Uterus (tissue), 4 donors: Measurements from ENCODE around the gene PLCG2. TPM values are rescaled to one million over a fixed set of nuclear protein-coding genes. Genes with fewer than 3 reads are reported as not detected.
A peak's percentile ranks its signal among the peaks of the same experiment; 100 is the strongest.

Experiments
- DNase-seq, 2 donors: peaks; one replicate each; pipeline ENCODE4 v3.0.0-alpha.2; 2019 to 2020
- H3K27ac ChIP-seq, 2 donors: fragments of 200-600 bp; sonication (generic); 1 replicate in 1 of 2; 2 replicates in 1 of 2; pipeline ENCODE4 v1.5.1; 2016 to 2018
- H3K27me3 ChIP-seq, 2 donors: fragments of 200-600 bp; sonication (generic); one replicate each; pipeline ENCODE4 v1.5.1; 2018 to 2019; ENCODE audit warnings: control low read depth in 1 of 2
- H3K36me3 ChIP-seq, 2 donors: fragments of 200-600 bp; sonication (generic); one replicate each; pipeline ENCODE4 v1.5.1; 2019; ENCODE audit warnings: control low read depth in 1 of 2
- H3K4me1 ChIP-seq, 2 donors: fragments of 200-600 bp; sonication (generic); one replicate each; pipeline ENCODE4 v1.5.1; 2018 to 2019; ENCODE audit warnings: control low read depth in 1 of 2
- H3K4me3 ChIP-seq, 2 donors: fragments of 200-600 bp; sonication (generic); 1 replicate in 1 of 2; 2 replicates in 1 of 2; pipeline ENCODE4 v1.5.1; 2018 to 2019; ENCODE audit warnings: mild to moderate bottlenecking in 1 of 2
- H3K9me3 ChIP-seq, 2 donors: fragments of 200-600 bp; sonication (generic); one replicate each; pipeline ENCODE4 v1.5.1; 2019; ENCODE audit warnings: control low read depth in 1 of 2
- POLR2A ChIP-seq, 2 donors: fragments of 450-650 bp; IDR thresholded peaks; one replicate each; pipeline ENCODE4 v1.6.1; 2016; ENCODE audit warnings: antibody characterized with exemption in 2 of 2, mild to moderate bottlenecking in 1 of 2, moderate library complexity in 1 of 2
- intact Hi-C: fragments of 100-400 bp; cut with DNase I; formaldehyde crosslinking; loops from one replicate; pipeline ENCODE4 v1.15.1; 2023; ENCODE audit warnings: low total_unique reads
- total RNA-seq, 4 donors: library from RNA; depleted of rRNA in 3 of 4; stranded (reverse); fragments of >200 nt in 3 of 4; gene quantifications; one replicate each; pipeline versions ENCODE4 v1.1.0 to v1.2.4, GENCODE V29; 2014 to 2023
- TF ChIP-seq, protein P1 (sequence below), 4 experiments: fragments of 200-600 bp in 2 of 4; fragments of 450-650 bp in 2 of 4; sonication (generic) in 2 of 4; IDR thresholded peaks; one replicate each; pipeline ENCODE4 v1.5.1; 2016 to 2019; ENCODE audit warnings: antibody characterized with exemption in 4 of 4, mild to moderate bottlenecking in 2 of 4, moderate library complexity in 1 of 4
- donor health status: DM: yes; HTN: yes; CAD: no.

The PLCG2 gene
- total RNA-seq, 4 donors from 2014 or later: 11.2 to 39.4 (median 18.8) TPM

DNA sequence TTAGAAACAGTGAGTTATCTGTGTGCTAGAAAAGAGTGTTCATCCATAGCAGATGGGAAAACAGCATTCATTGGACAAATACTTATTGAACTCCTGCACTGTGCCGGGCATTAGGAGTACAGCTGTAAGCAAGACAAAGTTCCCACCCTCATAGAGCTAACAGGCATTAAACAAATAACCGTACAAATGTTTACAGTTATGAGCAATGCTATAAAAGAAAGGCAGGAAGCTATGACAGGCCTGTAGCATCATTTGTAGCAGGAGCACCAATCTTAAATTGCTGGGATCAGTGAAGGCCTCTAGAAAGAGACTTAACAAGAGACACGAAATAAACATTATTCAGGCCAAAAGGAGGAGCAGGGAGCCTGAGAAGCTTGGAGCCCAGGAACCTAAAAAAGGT lies 216.6 kb downstream of the PLCG2 start:
- Histone ChIP-seq H3K9me3 (no peaks in the 10 kb centered on the region), H3K27ac (no peak overlapping the region), H3K27me3 (no peaks in the 10 kb centered on the region), H3K4me3 (no peak overlapping the region), H3K4me1 (no peaks in the 10 kb centered on the region), H3K36me3 (no peaks in the 10 kb centered on the region)
- intact Hi-C loops: no loop called here
- TF ChIP-seq, protein P1, sequence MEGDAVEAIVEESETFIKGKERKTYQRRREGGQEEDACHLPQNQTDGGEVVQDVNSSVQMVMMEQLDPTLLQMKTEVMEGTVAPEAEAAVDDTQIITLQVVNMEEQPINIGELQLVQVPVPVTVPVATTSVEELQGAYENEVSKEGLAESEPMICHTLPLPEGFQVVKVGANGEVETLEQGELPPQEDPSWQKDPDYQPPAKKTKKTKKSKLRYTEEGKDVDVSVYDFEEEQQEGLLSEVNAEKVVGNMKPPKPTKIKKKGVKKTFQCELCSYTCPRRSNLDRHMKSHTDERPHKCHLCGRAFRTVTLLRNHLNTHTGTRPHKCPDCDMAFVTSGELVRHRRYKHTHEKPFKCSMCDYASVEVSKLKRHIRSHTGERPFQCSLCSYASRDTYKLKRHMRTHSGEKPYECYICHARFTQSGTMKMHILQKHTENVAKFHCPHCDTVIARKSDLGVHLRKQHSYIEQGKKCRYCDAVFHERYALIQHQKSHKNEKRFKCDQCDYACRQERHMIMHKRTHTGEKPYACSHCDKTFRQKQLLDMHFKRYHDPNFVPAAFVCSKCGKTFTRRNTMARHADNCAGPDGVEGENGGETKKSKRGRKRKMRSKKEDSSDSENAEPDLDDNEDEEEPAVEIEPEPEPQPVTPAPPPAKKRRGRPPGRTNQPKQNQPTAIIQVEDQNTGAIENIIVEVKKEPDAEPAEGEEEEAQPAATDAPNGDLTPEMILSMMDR (IDR thresholded peaks at IDR 0.05): no peak
- TF ChIP-seq POLR2A (IDR thresholded peaks at IDR 0.05): no peak
- DNase-seq: no peak

DNA sequence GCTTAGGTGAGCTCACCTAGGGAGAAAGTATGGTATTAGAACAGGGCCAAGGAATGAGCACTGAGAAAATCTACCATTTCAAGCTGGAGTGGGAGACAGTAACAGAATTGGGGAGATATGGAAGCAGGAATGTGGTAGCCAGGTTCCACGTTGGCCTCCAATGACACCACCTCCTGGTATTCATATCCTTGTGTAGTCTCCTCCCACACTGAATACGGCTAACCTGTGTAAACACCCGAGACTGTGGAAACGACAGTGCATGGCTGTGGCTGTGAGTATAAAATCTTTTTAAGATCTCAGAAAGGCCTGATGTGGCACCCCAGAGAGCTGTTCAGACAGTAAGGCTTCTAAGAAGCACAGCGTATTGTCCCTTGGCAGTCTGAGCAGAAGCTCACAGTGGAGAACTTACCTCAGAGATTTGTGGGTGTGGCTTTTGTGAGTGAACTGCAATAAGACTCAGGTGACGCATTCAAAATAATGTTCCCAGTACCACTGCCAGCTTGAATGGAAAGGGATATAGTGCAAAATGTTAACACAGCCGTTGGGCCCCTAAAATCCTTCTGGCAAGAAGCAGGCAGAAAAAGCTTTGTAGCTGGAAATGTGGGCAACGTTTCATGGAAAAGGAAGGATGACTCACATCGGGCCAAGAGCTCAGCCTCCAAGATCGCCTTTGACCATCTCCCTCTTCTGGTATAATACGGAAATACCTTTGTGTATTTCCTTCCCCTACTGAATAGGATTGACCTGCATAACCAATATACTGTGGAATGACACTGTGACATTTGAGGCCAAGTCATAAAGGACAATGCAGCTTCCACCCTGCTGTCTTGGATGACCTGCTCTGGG lies 217.8 kb downstream of the PLCG2 start:
- intact Hi-C loops: no loop called here
- TF ChIP-seq, protein P1 (IDR thresholded peaks at IDR 0.05): peak in 1 of 4 experiments; percentile 34
- TF ChIP-seq POLR2A (IDR thresholded peaks at IDR 0.05): no peak
- Histone ChIP-seq H3K4me3 (no peak overlapping the region), H3K9me3 (no peaks in the 10 kb centered on the region), H3K27ac (peak overlapping the region; percentile 28 to 46), H3K27me3 (no peaks in the 10 kb centered on the region), H3K4me1 (no peaks in the 10 kb centered on the region), H3K36me3 (no peaks in the 10 kb centered on the region)
- DNase-seq: peak; percentile 20 to 25

DNA sequence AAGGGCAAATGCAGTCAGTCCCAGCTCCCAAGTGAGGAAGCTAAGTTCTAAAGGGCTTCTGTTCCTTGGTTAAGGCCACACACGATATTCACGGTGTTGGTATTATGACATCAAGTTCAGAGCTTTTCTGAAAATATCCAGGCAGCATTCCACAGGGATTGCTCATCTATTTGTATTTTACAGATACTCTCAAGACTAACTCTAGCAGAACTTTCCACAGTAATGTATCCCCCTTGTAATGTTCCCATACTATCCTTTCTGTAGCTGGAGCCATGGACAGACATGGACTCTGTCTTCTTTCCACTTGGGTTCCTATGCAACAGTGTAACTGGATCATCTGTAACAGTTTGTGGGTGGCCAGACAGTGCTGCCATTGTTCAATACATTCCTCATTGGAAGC lies 218.6 kb downstream of the PLCG2 start:
- Histone ChIP-seq H3K27ac (peak overlapping the region; percentile 28 to 46), H3K36me3 (no peaks in the 10 kb centered on the region), H3K4me1 (no peaks in the 10 kb centered on the region), H3K27me3 (no peaks in the 10 kb centered on the region), H3K4me3 (no peak overlapping the region), H3K9me3 (no peaks in the 10 kb centered on the region)
- intact Hi-C loops: no loop called here
- TF ChIP-seq, protein P1 (IDR thresholded peaks at IDR 0.05): no peak
- TF ChIP-seq POLR2A (IDR thresholded peaks at IDR 0.05): no peak
- DNase-seq: peak in 1 of 2 donors; percentile 45

DNA sequence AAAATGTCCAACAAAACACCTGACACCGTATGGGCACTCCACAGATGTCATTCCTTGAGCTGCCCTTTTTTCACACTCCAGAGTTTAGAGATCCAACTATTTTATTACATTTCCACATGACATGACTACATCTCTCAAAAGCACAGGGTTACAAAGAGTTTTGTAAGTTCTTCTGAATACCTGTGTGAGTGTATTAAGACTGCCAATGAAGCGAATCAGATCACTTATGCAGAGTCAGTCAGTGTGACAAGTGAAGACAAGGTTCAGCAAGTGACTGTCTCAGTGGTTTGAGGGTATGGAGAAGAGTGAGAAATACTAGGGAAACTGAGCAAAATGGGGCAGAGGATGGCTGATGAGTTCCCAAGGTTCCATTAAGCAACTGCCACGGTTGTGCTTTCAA lies 223.7 kb downstream of the PLCG2 start:
- Histone ChIP-seq H3K9me3 (no peaks in the 10 kb centered on the region), H3K27ac (no peak overlapping the region), H3K4me3 (no peak overlapping the region), H3K36me3 (no peaks in the 10 kb centered on the region), H3K4me1 (no peaks in the 10 kb centered on the region), H3K27me3 (no peaks in the 10 kb centered on the region)
- intact Hi-C loops: no loop called here
- no peak for DNase-seq
- TF ChIP-seq, protein P1 (IDR thresholded peaks at IDR 0.05): no peak
- TF ChIP-seq POLR2A (IDR thresholded peaks at IDR 0.05): no peak

DNA sequence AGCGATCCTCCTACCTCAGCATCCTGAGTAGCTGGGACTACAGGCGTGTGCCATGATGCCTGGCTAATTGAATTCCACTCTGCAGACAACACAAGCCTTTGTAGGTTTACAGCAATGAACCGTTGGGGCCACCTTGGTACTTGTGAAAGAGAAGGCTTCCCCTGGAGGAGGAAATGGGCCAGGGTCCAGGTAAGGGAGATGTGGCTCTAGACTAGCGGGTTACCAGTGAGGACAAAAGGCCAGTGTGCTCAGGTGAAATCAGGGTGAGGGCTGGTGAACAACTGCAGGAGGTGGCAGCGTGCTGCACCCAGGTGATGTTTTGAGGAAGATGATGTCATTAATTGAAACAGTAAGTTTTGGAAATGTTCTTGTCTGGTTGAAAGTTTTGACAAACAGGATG lies 225.5 kb downstream of the PLCG2 start:
- no peaks in the 10 kb centered on the region for H3K4me1 ChIP-seq

More for the DNA sequence above, 225.5 kb downstream of the PLCG2 start:
- Histone ChIP-seq H3K27me3 (no peaks in the 10 kb centered on the region), H3K36me3 (no peaks in the 10 kb centered on the region), H3K4me3 (no peak overlapping the region), H3K27ac (no peak overlapping the region), H3K9me3 (no peaks in the 10 kb centered on the region)
- TF ChIP-seq, protein P1 (IDR thresholded peaks at IDR 0.05): no peak
- intact Hi-C loops: no loop called here
- no peak for DNase-seq
